Adipose tissue (tissue), 3 donors: ENCODE measurements around the gene WNT6. TPM values are rescaled to one million over a fixed set of nuclear protein-coding genes. Genes with fewer than 3 reads are reported as not detected.

Experiments
- H3K27ac ChIP-seq: one replicate; pipeline ENCODE4 v1.5.1; 2013; ENCODE audit warnings: low read depth, low read length
- WGBS, 3 donors: extraction: QIAGEN DNeasy Blood & Tissue Kit; methylation state at CpG; one replicate each; pipeline ENCODE4 v1.1.7; 2013; 5-methylcytosine and 5-hydroxymethylcytosine counted together
- polyA plus RNA-seq, 3 donors: library from polyadenylated mRNA; stranded (reverse); fragments of 200-250 nt; gene quantifications; one replicate each; pipeline ENCODE4 v1.2.3, GENCODE V29; 2013
- donor health status: healthy with polysubstance abuse.
- donor health status: Bipolar disorder and iron deficiency.
- donor health status: healthy.

The WNT6 gene
- 1 to 10 TPM in 1 of 3 donors, under 1 TPM in 1, not detected in 1; 0.25 to 1.1 TPM for polyA plus RNA-seq

GRCh38 chr2:218859556-218859987 is at the start of gene WNT6:
Gene WNT6, plus strand, starts transcription at chr2:218859805. Its CDS starts 233 bp downstream, at chr2:218860038.
- 0% methylated on average over 11 to 64 of the region's 64 CpGs for WGBS, 3 donors
- H3K27ac ChIP-seq = no peak within 1 kb of the TSS

GRCh38 chr2:218810256-218810655 is 49.3 kb upstream of the WNT6 start:
- H3K27ac ChIP-seq = no peak overlapping the region
- 70 to 85% (median 77%) methylated on average over 2 of the region's 2 CpGs for WGBS, 3 donors

- H3K27ac ChIP-seq = no peak overlapping the region
- 61 to 79% (median 69%) methylated on average over 4 of the region's 4 CpGs for WGBS, 3 donors
These were observed 48.2 kb upstream of the WNT6 start for GRCh38 chr2:218811382-218811781.

- 93 to 96% (median 94%) methylated on average over 21 of the region's 21 CpGs for WGBS, 3 donors
- no peak overlapping the region for H3K27ac ChIP-seq
These were observed 47.3 kb upstream of the WNT6 start for GRCh38 chr2:218812096-218812815.

- WGBS, 3 donors = 86 to 94% (median 90%) methylated on average over 5 of the region's 5 CpGs
- no peak overlapping the region for H3K27ac ChIP-seq
These were observed 46.7 kb upstream of the WNT6 start for GRCh38 chr2:218812861-218813260.

- WGBS, 3 donors = 72 to 80% (median 77%) methylated on average over 11 of the region's 11 CpGs
- no peak overlapping the region for H3K27ac ChIP-seq
These were observed 45.7 kb upstream of the WNT6 start for GRCh38 chr2:218813771-218814460.

GRCh38 chr2:218814540-218815243 is 44.9 kb upstream of the WNT6 start:
- WGBS, 3 donors = 83 to 84% (median 83%) methylated on average over 13 of the region's 13 CpGs
- no peak overlapping the region for H3K27ac ChIP-seq

DNA sequence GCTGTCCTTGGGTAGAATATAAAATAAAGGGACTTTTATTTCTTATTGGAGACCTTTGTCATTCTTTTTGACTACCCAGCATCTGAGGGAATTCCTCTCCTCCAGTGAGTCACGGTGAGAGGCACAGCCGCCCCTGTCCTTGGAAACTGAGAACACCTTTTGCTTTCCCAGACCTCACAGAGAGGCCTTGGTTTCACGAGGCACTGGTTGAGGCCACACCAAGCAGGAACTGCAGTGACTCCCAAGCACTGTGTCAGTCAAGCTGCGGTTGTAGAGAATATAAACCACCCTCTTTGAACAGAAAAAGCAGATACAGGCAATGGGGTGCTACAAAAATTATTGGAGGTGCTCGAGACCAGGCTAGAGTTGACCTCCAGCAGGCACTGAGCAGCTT is 44.4 kb upstream of the WNT6 start:
- 51 to 94% (median 85%) methylated on average over 5 of the region's 5 CpGs for WGBS, 3 donors
- no peak overlapping the region for H3K27ac ChIP-seq

- WGBS, 3 donors = 90 to 96% (median 93%) methylated on average over 4 of the region's 4 CpGs
- H3K27ac ChIP-seq = no peak overlapping the region
These were observed 44.0 kb upstream of the WNT6 start for GRCh38 chr2:218815649-218816048.

GRCh38 chr2:218816561-218817011 is 43.0 kb upstream of the WNT6 start:
- WGBS, 3 donors = 89 to 96% (median 92%) methylated on average over 2 of the region's 2 CpGs
- H3K27ac ChIP-seq = no peak overlapping the region

- 87 to 92% (median 90%) methylated on average over 7 of the region's 7 CpGs for WGBS, 3 donors
- no peak overlapping the region for H3K27ac ChIP-seq
These were observed 40.5 kb upstream of the WNT6 start for GRCh38 chr2:218819093-218819492.

DNA sequence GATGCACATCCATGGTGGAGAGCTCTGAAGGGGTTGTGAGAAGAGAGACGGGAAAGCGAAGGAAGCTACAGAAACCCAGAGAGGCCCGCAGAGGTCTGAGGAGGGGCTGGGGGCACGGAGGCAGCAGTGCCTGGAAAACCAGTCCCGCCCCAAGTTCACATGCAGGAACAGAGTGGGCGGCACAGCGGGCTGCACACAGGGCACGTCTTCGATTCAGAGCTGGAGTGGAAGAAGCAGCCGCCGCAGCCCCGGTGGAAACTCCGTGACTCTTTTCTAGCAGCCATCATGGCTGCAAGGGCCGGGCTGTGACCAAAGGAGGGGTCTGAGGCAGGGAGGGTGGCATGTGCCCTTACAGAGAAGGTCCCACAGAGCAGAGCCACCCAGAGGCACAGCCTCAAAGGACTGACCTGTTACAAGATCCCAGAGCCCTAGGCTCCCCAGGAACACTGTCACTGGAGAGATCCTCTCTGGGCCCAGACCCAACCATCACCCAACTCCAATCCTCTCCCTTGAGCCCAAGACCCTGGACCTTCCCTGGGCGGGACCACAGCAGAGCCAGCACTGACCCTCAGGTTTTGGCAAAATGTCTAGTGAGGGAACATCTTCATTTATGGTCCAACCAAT is 38.7 kb upstream of the WNT6 start:
- H3K27ac ChIP-seq = no peak overlapping the region
- WGBS, 3 donors = 93 to 98% (median 96%) methylated on average over 15 of the region's 15 CpGs

- no peak overlapping the region for H3K27ac ChIP-seq
- WGBS, 3 donors = 66 to 83% (median 80%) methylated on average over 9 of the region's 9 CpGs
These were observed 37.9 kb upstream of the WNT6 start for GRCh38 chr2:218821605-218822211.

GRCh38 chr2:218822622-218823021 is 37.0 kb upstream of the WNT6 start:
- H3K27ac ChIP-seq = no peak overlapping the region
- WGBS, 3 donors = 63 to 83% (median 80%) methylated on average over 7 of the region's 7 CpGs

- 77 to 83% (median 80%) methylated on average over 9 of the region's 9 CpGs for WGBS, 3 donors
- no peak overlapping the region for H3K27ac ChIP-seq
These were observed 36.3 kb upstream of the WNT6 start for GRCh38 chr2:218823196-218823855.

GRCh38 chr2:218824004-218824403 is 35.6 kb upstream of the WNT6 start:
- WGBS, 3 donors = 83 to 96% (median 90%) methylated on average over 7 of the region's 7 CpGs

DNA sequence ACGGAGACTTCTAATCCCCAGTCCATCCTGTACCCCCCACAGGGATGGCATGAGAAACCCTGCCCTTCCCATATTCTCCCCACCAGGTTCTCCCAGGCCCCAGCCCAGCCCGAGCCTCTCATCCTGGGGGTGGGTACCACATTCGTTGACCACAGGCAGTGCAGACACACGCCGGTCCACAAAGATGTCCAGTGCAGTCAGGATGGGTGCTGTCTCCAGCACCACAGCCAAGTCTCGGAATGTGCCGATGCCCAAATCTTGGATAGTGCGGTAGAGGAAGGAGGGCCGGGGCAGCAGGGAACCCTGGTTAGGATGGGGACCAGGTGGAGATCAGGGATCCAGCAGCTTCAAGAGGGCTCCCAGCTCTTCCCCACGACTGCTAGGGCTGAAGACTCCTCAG is 32.8 kb upstream of the WNT6 start:
- H3K27ac ChIP-seq = no peak overlapping the region
- WGBS, 3 donors = 87 to 90% (median 88%) methylated on average over 10 of the region's 10 CpGs

More at GRCh38 chr2:218824004-218824403, 35.6 kb upstream of the WNT6 start:
- H3K27ac ChIP-seq = no peak overlapping the region
